Hepatocyte (in vitro differentiated cells): ENCODE data around the gene C1QTNF8. TPM values are rescaled to one million over a fixed set of nuclear protein-coding genes. Genes with fewer than 3 reads are reported as not detected.

Source experiments
- DNase-seq: peaks from one replicate; pipeline ENCODE4 v3.0.0-alpha.2; 2016; ENCODE audit warnings: low spot score
- H2AFZ ChIP-seq: fragments of 200-600 bp; sonication (generic); 2 replicates; pipeline ENCODE4 v1.6.0; 2016; ENCODE audit warnings: antibody characterized with exemption, mild to moderate bottlenecking
- H3K27ac ChIP-seq: fragments of 200-600 bp; sonication (generic); 2 replicates; pipeline ENCODE4 v1.5.1; 2016; ENCODE audit warnings: mild to moderate bottlenecking
- H3K27me3 ChIP-seq: fragments of 200-600 bp; sonication (generic); 2 replicates; pipeline ENCODE4 v1.6.1; 2016
- H3K36me3 ChIP-seq: fragments of 200-600 bp; sonication (generic); replicated peaks from 2 replicates; pipeline ENCODE4 v1.5.1; 2016; ENCODE audit warnings: low read depth; ENCODE audit not compliant: insufficient read depth
- H3K4me1 ChIP-seq: fragments of 200-600 bp; sonication (generic); 2 replicates; pipeline ENCODE4 v1.5.1; 2016; ENCODE audit warnings: mild to moderate bottlenecking, moderate library complexity; ENCODE audit not compliant: insufficient read depth
- H3K4me2 ChIP-seq: fragments of 200-600 bp; sonication (generic); 2 replicates; pipeline ENCODE4 v1.6.0; 2016
- H3K4me3 ChIP-seq: fragments of 200-600 bp; sonication (generic); 2 replicates; pipeline ENCODE4 v1.5.1; 2016; ENCODE audit warnings: mild to moderate bottlenecking
- H3K79me2 ChIP-seq: fragments of 200-600 bp; sonication (generic); 2 replicates; pipeline ENCODE4 v1.6.0; 2017; ENCODE audit warnings: mild to moderate bottlenecking
- H3K9me2 ChIP-seq: fragments of 200-600 bp; sonication (generic); replicated peaks from 2 replicates; pipeline ENCODE4 v1.6.0; 2017; ENCODE audit warnings: mild to moderate bottlenecking; ENCODE audit not compliant: insufficient read depth
- H3K9me3 ChIP-seq: fragments of 200-600 bp; sonication (generic); 2 replicates; pipeline ENCODE4 v1.5.1; 2016; ENCODE audit warnings: low read depth, mild to moderate bottlenecking
- H4K20me1 ChIP-seq: fragments of 200-600 bp; sonication (generic); 2 replicates; pipeline ENCODE4 v1.6.0; 2016; ENCODE audit warnings: mild to moderate bottlenecking; ENCODE audit not compliant: insufficient read depth, poor library complexity, severe bottlenecking
- EZH2 ChIP-seq: fragments of 200-600 bp; sonication (generic); IDR thresholded peaks from 2 replicates; pipeline ENCODE4 v1.6.1; 2016; ENCODE audit warnings: antibody characterized with exemption, mild to moderate bottlenecking, borderline replicate concordance
- EZH2phosphoT487 ChIP-seq: fragments of 200-600 bp; sonication (generic); IDR thresholded peaks from one replicate; pipeline ENCODE4 v1.6.1; 2018; ENCODE audit warnings: antibody characterized with exemption, mild to moderate bottlenecking, low read depth, moderate library complexity; ENCODE audit not compliant: unreplicated experiment, severe bottlenecking
- WGBS: methylation state at CpG from one replicate; pipeline ENCODE4 v1.1.6; 2016; ENCODE audit warnings: low lambda C conversion rate; ENCODE audit errors: missing lambda C conversion rate; 5-methylcytosine and 5-hydroxymethylcytosine counted together
- polyA plus RNA-seq: library from polyadenylated mRNA; unstranded; fragments of >200 nt; fragmentation: Nextera tagmentation; extraction: Ambion mirVana; gene quantifications from 2 replicates; pipeline ENCODE4 v1.2.1, GENCODE V29; 2016
- total RNA-seq: library from RNA; depleted of rRNA; stranded (reverse); fragments of >200 nt; gene quantifications from 2 replicates; pipeline ENCODE4 v1.2.3, GENCODE V29; 2014
- TF ChIP-seq, protein P1 (sequence below): fragments of 200-600 bp; sonication (generic); IDR thresholded peaks from 2 replicates; pipeline ENCODE4 v1.5.1; 2016; ENCODE audit warnings: antibody characterized with exemption, mild to moderate bottlenecking; ENCODE audit not compliant: poor library complexity

Gene C1QTNF8, protein sequence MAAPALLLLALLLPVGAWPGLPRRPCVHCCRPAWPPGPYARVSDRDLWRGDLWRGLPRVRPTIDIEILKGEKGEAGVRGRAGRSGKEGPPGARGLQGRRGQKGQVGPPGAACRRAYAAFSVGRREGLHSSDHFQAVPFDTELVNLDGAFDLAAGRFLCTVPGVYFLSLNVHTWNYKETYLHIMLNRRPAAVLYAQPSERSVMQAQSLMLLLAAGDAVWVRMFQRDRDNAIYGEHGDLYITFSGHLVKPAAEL
- not detected in 2 replicates for total RNA-seq
- 0.10 TPM in 1 of 2 replicates, not detected in the other for polyA plus RNA-seq

- Histone ChIP-seq H3K4me3 (no peak within 1 kb of the TSS), H3K4me1 (no peaks in the 10 kb centered on the region), H3K9me2 (no peaks in the 10 kb centered on the region), H3K9me3 (no peaks in the 10 kb centered on the region), H3K27ac (no peak within 1 kb of the TSS), H2AFZ (no peak within 1 kb of the TSS), H3K79me2 (no peaks in the 10 kb centered on the region), H3K4me2 (no peak within 1 kb of the TSS), H4K20me1 (no peaks in the 10 kb centered on the region), H3K36me3 (no peaks in the 10 kb centered on the region), H3K27me3 (no peaks in the 10 kb centered on the region)
- TF ChIP-seq, protein P1, sequence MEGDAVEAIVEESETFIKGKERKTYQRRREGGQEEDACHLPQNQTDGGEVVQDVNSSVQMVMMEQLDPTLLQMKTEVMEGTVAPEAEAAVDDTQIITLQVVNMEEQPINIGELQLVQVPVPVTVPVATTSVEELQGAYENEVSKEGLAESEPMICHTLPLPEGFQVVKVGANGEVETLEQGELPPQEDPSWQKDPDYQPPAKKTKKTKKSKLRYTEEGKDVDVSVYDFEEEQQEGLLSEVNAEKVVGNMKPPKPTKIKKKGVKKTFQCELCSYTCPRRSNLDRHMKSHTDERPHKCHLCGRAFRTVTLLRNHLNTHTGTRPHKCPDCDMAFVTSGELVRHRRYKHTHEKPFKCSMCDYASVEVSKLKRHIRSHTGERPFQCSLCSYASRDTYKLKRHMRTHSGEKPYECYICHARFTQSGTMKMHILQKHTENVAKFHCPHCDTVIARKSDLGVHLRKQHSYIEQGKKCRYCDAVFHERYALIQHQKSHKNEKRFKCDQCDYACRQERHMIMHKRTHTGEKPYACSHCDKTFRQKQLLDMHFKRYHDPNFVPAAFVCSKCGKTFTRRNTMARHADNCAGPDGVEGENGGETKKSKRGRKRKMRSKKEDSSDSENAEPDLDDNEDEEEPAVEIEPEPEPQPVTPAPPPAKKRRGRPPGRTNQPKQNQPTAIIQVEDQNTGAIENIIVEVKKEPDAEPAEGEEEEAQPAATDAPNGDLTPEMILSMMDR, result no peak
- no peak for TF ChIP-seq EZH2
- no peak for TF ChIP-seq EZH2phosphoT487
- 88% methylated on average over 52 of the region's 55 CpGs for WGBS
- no peak for DNase-seq
Measured at GRCh38 chr16:1096169-1097082, at the start of gene C1QTNF8. Gene C1QTNF8 (minus strand): TSS chr16:1096244. CDS start chr16:1094922, 1,322 bp downstream.

DNA sequence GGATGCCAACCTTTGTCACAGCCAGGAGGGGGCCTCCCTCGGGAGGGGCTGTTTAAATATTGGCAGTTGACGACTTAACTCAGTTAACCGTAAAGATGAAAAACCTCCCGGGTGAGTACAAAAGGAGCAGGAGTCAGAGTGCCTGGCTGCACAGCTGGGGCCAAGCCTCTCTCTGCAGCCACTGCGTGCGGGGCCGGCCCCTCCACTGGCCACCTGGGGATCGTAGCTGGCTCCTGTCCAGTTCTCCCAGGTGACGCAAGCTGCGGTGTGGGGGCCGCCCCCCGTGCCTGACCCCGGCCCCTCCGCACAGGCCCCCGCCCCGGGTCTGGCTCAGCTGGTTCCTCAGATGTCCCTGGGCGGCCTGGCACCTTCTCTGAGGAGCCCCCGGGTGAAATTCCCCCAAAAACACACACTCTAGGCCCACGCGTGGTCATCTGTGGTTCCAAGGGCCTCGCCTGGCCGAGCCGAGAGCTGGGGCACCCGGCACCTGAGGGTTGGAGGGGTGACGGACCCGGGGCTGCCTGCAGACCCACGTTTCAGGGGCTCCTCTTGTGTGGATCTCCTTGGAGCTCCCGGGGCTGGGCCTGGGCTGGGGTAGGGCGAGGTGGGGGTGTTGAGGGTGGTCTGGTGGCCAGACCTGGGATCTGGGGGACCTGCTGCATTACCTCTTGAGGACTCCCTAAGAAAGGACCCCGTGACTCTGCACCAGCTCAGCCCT, 49.5 kb upstream of the C1QTNF8 start:
- no peak overlapping the region for H2AFZ ChIP-seq
- 54% methylated on average over 15 of the region's 30 CpGs for WGBS
- H3K79me2 ChIP-seq, result no peaks in the 10 kb centered on the region

GRCh38 chr16:1144476-1145382, 48.7 kb upstream of the C1QTNF8 start:
- TF ChIP-seq EZH2 (no peak), EZH2phosphoT487 (no peak)
- TF ChIP-seq, protein P1, result no peak
- no peaks in the 10 kb centered on the region for H3K27me3 ChIP-seq
- no peak overlapping the region for H3K4me2 ChIP-seq
- 87% methylated on average over 44 of the region's 46 CpGs for WGBS
- H3K79me2 ChIP-seq, result no peaks in the 10 kb centered on the region
- no peak overlapping the region for H3K4me3 ChIP-seq
- no peak for DNase-seq
- H3K9me2 ChIP-seq, result no peaks in the 10 kb centered on the region
- no peaks in the 10 kb centered on the region for H3K9me3 ChIP-seq
- H2AFZ ChIP-seq, result no peak overlapping the region
- no peaks in the 10 kb centered on the region for H3K4me1 ChIP-seq
- H3K27ac ChIP-seq, result no peak overlapping the region
- no peaks in the 10 kb centered on the region for H3K36me3 ChIP-seq
- no peaks in the 10 kb centered on the region for H4K20me1 ChIP-seq

More for the DNA sequence above, 49.5 kb upstream of the C1QTNF8 start:
- no peaks in the 10 kb centered on the region for H3K4me1 ChIP-seq
- H3K4me3 ChIP-seq, result no peak overlapping the region
- no peak for DNase-seq
- no peaks in the 10 kb centered on the region for H3K9me3 ChIP-seq
- H4K20me1 ChIP-seq, result no peaks in the 10 kb centered on the region
- H3K36me3 ChIP-seq, result no peaks in the 10 kb centered on the region
- no peak overlapping the region for H3K4me2 ChIP-seq
- TF ChIP-seq, protein P1, result no peak
- TF ChIP-seq EZH2phosphoT487, result no peak
- no peak for TF ChIP-seq EZH2
- no peaks in the 10 kb centered on the region for H3K9me2 ChIP-seq
- no peak overlapping the region for H3K27ac ChIP-seq
- no peaks in the 10 kb centered on the region for H3K27me3 ChIP-seq
